HG02623 (cell line): ENCODE measurements around the gene CEP131.

Experiments
- ATAC-seq: cut with Tn5 transposase; IDR thresholded peaks from one replicate; pipeline ENCODE4 v1.9.1; 2021; ENCODE audit warnings: moderate library complexity; ENCODE audit not compliant: unreplicated experiment

CEP131 gene

GRCh38 chr17:81204578-81204977 lies 18.2 kb downstream of the CEP131 start:
- no peak for ATAC-seq

GRCh38 chr17:81203136-81203535 lies 19.6 kb downstream of the CEP131 start:
- no peak for ATAC-seq

DNA sequence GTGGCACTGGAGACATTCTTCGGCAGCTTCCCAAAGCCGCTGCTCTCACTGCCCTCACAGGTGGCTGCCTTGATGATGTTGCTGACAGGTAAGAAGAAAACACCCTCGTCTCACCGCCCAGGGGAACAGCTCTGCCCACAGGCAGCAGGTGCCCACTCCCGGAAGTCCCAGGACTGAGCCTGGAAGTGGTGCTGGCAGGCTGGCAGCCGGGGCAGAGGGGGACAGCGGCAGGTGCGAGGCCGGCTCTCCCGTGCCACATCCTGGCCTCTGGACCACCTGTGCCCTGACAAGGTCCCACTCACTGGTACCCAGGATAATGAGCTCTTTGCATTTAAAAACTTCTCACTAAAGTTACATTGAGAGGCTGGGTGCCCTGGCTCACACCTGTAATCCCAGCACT lies 20.4 kb downstream of the CEP131 start:
- ATAC-seq, result no peak

GRCh38 chr17:81200695-81201580 lies 21.8 kb downstream of the CEP131 start:
- ATAC-seq, result no peak

DNA sequence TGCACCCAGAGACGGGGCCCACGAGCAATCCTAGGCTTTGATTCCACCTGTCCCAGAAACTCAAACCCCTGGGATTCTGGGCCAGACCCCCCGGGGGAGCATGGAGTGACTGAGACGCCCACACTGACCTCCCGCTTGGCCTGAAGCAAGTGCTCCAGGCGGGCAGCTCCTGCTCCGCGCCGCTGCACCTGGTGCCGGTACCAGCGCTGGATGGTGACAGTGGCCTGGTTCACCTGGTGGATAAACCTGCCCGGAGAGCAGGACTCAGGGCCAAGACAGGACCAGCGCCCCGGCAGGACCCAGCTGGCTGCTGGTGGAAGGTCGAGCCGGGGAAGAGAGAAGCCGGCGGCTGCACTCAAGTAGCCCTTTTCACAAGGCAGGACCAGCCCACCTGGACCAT lies 22.6 kb downstream of the CEP131 start:
- ATAC-seq, result no peak

GRCh38 chr17:81199482-81199830 lies 23.3 kb downstream of the CEP131 start:
- no peak for ATAC-seq

GRCh38 chr17:81198826-81199481 lies 23.8 kb downstream of the CEP131 start:
- ATAC-seq, result no peak

DNA sequence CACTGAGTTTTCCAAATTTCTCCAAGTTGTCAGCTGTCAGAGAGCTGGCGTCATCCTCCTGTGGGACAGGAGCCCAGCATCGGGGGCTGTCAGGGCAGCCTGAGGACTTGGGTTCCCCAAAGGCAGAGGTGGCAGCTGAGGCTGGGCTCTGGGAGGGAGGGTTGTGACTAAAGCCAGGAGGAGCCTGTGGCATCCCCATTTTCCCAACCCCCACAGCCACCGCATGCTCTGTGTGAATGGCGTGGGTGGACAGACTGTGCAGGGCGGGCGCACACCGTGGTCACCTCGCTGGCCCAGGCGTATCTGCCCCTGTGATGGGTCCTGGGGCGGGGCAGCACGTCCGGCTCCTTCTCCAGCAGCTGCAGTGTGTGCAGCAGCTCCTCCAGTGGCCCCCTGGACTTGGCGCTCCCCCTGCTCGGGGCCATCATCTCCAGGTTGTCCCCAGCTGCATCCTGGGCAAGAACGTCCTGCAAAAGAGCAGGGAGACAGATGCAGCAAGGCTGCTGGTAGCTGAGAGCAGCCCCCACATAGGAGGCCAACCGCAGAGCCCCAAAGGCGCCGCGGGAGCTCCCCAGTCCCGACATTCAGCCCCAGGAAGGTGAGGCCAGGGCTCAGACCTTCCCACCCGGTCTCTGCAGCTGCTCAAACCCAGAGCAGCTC lies 24.8 kb downstream of the CEP131 start:
- ATAC-seq, result no peak

DNA sequence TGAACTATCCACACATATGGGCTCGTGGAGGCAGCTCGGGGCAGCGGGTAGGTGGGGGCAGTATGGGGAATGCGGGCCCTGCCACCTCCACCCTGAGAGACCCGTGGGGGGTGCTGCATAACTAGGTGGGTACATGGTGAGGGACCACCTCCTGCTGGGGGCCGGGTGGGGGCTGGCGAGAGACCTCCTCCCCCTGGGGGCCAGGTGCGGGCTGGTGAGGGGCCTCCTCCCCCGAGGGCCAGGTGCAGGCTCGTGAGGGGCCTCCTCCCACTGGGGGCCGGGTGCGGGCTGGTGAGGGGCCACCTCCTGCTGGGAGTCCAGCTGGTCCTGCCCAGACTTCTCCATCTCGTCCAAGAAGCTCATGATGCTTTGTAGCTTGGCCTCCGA lies 25.4 kb downstream of the CEP131 start:
- no peak for ATAC-seq

GRCh38 chr17:81196505-81197408 lies 26.0 kb downstream of the CEP131 start:
- ATAC-seq, result no peak

DNA sequence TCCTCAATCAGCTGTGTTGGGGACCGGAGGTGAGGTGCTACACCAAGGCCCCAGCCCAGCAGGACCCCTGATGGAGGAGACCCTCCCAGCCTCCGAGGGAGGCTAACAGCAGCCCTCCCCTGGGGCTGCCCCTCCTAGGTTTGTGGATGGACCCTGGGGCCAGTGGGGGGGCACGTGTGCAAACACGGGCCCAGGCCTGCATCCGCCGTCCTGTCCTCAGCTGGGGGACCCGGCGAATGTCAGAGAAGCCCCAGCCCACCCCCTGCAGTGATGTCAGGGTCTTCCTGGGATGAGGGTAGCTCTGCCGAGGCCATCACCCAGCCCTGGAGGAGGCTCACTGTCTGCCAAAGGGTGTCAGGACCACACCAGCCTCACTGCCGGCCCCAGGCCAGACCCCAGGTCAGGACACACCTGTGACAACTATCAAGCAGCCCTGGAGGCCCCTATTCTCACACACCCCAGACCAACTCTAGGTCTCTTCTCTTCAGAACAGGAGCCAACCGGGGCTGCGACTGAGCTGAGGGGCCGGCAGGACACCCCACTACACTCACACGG lies 26.7 kb downstream of the CEP131 start:
- no peak for ATAC-seq

- ATAC-seq, result no peak
Observed at GRCh38 chr17:81194941-81195901, 27.5 kb downstream of the CEP131 start.

- ATAC-seq, result no peak
Observed at GRCh38 chr17:81194225-81194760, 28.5 kb downstream of the CEP131 start.

DNA sequence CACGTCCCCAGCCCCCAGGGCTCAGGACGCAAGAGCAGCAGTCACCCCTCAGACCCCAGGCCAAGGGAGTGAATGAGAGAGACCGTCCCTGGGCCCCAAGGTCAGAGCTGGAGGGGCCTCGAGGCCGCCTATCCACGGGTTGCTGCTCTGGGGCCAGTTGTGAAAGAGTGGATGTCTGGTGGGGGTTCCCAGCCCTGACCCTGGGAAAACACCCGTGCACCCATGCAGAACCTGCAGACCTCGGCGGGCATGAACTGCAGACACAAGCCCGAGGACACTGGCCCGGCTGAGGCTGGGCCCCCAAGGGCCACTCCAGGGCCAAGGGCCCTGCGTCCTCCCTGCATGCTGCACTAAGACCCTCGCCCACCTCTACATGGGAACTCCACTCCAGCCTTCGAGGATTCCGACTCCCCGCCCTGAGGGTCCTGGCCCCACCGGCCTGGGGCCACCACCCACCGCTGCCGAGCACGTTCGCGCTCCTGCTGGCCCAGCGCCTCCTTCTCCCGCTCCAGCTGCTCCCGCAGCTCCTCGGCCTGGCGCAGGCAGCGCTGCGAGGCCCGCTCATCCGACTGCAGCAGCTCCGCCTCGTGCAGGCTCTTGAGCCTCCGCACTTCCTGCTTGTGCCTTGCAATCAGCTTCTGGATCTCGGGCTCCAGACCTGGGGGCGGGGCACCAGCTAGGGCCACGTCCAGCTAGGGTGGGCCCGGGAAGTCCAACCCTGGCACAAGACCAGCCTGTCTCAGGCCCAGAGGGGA lies 29.1 kb downstream of the CEP131 start:
- no peak for ATAC-seq

DNA sequence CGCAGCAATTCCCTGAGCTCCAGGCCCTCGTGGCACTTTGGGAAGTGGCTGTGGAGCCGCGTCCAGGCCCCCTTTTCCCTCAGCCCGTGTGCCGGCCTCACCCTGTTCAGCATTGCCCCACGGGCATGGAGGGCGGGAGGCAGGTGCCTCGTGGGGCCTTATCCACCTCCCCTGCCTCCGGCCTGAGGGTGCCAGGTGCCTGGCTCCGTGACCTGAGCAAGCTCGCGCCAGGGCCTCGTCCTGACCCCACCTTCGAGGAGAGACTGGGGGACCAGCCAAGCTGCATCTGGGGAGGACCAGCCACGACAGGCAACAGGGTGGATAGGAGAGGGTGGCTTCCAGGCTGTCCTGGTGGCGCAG lies 29.7 kb downstream of the CEP131 start:
- no peak for ATAC-seq

DNA sequence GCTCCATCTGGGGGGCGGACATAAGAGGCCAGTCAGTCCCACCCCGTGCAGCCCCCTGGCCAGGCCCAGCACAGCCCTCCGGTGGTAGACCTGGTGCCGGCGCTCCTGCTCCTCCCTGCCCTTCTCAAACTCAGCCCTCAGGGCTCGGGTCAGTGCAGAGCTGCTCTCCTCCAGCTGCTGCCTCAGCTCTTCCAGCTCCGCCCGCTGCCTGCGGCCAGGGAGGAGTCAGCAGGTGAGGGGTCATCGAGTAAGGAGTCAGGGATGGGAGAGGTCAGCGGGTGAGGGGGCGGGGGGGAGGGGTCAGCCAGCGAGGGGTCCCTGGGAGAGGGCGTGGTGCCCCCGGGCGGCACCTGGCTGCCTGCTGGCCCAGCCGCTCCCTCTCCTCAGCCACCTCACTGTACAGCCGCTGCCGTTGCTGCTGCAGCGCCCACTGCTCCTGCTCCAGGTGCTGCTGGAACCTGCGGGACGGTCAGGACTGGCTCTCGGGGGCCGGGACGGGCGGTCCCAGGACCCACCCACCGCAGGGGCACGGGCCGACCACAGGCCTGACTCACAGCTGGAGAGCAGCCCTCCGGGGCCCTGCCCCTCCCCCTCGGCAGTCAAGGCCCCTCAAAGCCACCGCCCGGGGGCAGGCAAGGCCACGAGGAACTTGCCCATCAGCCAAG lies 30.2 kb downstream of the CEP131 start:
- no peak for ATAC-seq

GRCh38 chr17:81191646-81192045 lies 31.1 kb downstream of the CEP131 start:
- no peak for ATAC-seq

DNA sequence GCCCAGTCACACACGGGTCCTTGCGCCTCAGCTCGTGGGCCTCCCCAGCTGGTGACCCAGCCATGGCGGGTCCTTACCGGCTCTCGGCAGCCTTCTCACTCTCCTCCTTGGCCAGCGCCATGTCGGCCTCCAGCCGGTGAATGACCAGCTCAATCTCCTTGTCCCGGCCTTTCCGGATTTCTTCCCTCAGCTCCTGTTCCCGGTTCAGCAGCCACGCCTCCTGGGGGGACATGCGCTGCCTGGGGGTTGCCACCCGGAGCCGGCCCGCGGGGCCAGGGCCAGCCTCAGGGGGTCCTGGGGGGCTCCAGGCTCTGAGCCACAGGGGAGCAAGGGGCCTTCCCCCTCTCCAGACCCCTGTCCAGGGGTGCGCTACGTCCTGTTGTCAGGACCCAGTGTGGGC lies 31.6 kb downstream of the CEP131 start:
- ATAC-seq, result no peak
